Neural cell (in vitro differentiated cells): Measurements from ENCODE around the gene FYN. TPM values are rescaled to one million over a fixed set of nuclear protein-coding genes. Genes with fewer than 3 reads are reported as not detected.

ENCODE experiments used
- H2AFZ ChIP-seq: fragments of 200-600, 300-800 bp; sonication (generic), shearing (Covaris generic); 2 replicates; pipeline ENCODE4 v1.6.0; 2014; ENCODE audit warnings: low read depth, mild to moderate bottlenecking, antibody characterized with exemption, low read length, moderate library complexity
- H3F3A ChIP-seq: fragments of 200-600 bp; shearing (Covaris generic); 2 replicates; pipeline ENCODE4 v1.6.1; 2016; ENCODE audit warnings: mild to moderate bottlenecking, moderate library complexity, mixed read lengths, antibody characterized with exemption, low read length; ENCODE audit not compliant: insufficient read depth, poor library complexity, severe bottlenecking
- H3K27ac ChIP-seq: fragments of 200-600, 300-800 bp; sonication (generic), shearing (Covaris generic); 2 replicates; pipeline ENCODE4 v1.5.1; 2014; ENCODE audit warnings: mild to moderate bottlenecking, low read length, moderate library complexity
- H3K27me3 ChIP-seq: fragments of 300-800, 200-600 bp; sonication (generic), shearing (Covaris generic); 2 replicates; pipeline ENCODE4 v1.6.0; 2014; ENCODE audit warnings: mild to moderate bottlenecking, low read depth, low read length, moderate library complexity; ENCODE audit not compliant: insufficient read depth
- H3K36me3 ChIP-seq: fragments of 300-800, 200-600 bp; sonication (generic), shearing (Covaris generic); 2 replicates; pipeline ENCODE4 v1.5.1; 2014; ENCODE audit warnings: mild to moderate bottlenecking, antibody characterized with exemption, low read length, moderate library complexity; ENCODE audit not compliant: insufficient read depth
- H3K4me2 ChIP-seq: fragments of 300-800, 200-600 bp; sonication (generic), shearing (Covaris generic); 2 replicates; pipeline ENCODE4 v1.6.0; 2014; ENCODE audit warnings: mild to moderate bottlenecking, low read length
- H3K4me3 ChIP-seq: fragments of 300-800, 200-600 bp; sonication (generic), shearing (Covaris generic); 2 replicates; pipeline ENCODE4 v1.5.1; 2014; ENCODE audit warnings: mild to moderate bottlenecking, low read length, moderate library complexity
- H3K79me2 ChIP-seq: fragments of 200-600 bp; shearing (Covaris generic); replicated peaks from 2 replicates; pipeline ENCODE4 v1.6.0; 2014; ENCODE audit warnings: mild to moderate bottlenecking, low read length, moderate library complexity; ENCODE audit not compliant: insufficient read depth
- H3K9ac ChIP-seq: fragments of 300-800, 200-600 bp; sonication (generic), shearing (Covaris generic); 2 replicates; pipeline ENCODE4 v1.6.1; 2016; ENCODE audit warnings: mild to moderate bottlenecking, low read length, mixed read lengths
- H3K9me2 ChIP-seq: fragments of 200-600 bp; shearing (Covaris generic); 2 replicates; pipeline ENCODE4 v1.6.1; 2016; ENCODE audit warnings: mild to moderate bottlenecking, low read length, mixed read lengths; ENCODE audit not compliant: insufficient read depth
- H3K9me3 ChIP-seq: fragments of 200-600, 300-800 bp; sonication (generic), shearing (Covaris generic); 2 replicates; pipeline ENCODE4 v1.6.1; 2016; ENCODE audit warnings: mild to moderate bottlenecking, mixed run types, low read length, moderate library complexity, mixed read lengths
- H4K20me1 ChIP-seq: fragments of 200-600 bp; shearing (Covaris generic); 2 replicates; pipeline ENCODE4 v1.6.1; 2016; ENCODE audit warnings: mild to moderate bottlenecking, mixed run types; ENCODE audit not compliant: insufficient read depth
- EP300 ChIP-seq: fragments of 450-650 bp; conservative IDR thresholded peaks from 2 replicates; pipeline ENCODE4 v1.6.1; 2014; ENCODE audit warnings: antibody characterized with exemption, mild to moderate bottlenecking, moderate library complexity; ENCODE audit not compliant: poor library complexity, severe bottlenecking
- EZH2 ChIP-seq: fragments of 200-600, 300-800 bp; shearing (Covaris generic), sonication (generic); IDR thresholded peaks from 2 replicates; pipeline ENCODE4 v1.6.1; 2014; ENCODE audit warnings: antibody characterized with exemption, low read length, borderline replicate concordance, mild to moderate bottlenecking; ENCODE audit not compliant: insufficient read depth, poor library complexity, severe bottlenecking
- MXI1 ChIP-seq: fragments of 450-650 bp; conservative IDR thresholded peaks from 2 replicates; pipeline ENCODE4 v1.6.1; 2014; ENCODE audit warnings: antibody characterized with exemption, mild to moderate bottlenecking; ENCODE audit not compliant: poor library complexity, severe bottlenecking
- POLR2AphosphoS5 ChIP-seq: IDR thresholded peaks from 2 replicates; pipeline ENCODE4 v1.6.1; 2012
- RAD21 ChIP-seq: fragments of 450-650 bp; conservative IDR thresholded peaks from 2 replicates; pipeline ENCODE4 v1.6.1; 2014; ENCODE audit warnings: antibody characterized with exemption, mild to moderate bottlenecking, moderate library complexity
- REST ChIP-seq: IDR thresholded peaks from 2 replicates; pipeline ENCODE4 v1.6.1; 2012; ENCODE audit warnings: borderline replicate concordance
- SMC3 ChIP-seq: fragments of 450-650 bp; conservative IDR thresholded peaks from 2 replicates; pipeline ENCODE4 v1.6.1; 2014; ENCODE audit warnings: antibody characterized with exemption, mild to moderate bottlenecking, moderate library complexity; ENCODE audit not compliant: poor library complexity
- TAF1 ChIP-seq: IDR thresholded peaks from 2 replicates; pipeline ENCODE4 v1.6.1; 2012; ENCODE audit warnings: low read depth
- polyA plus RNA-seq: library from polyadenylated mRNA; depleted of rRNA; stranded (reverse); fragments of >200 nt; gene quantifications from 2 replicates; pipeline ENCODE4 v1.2.3, GENCODE V29; 2014
- TF ChIP-seq, protein P1 (sequence below): fragments of 450-650 bp; IDR thresholded peaks from 2 replicates; pipeline ENCODE4 v1.5.1; 2014; ENCODE audit warnings: antibody characterized with exemption, mild to moderate bottlenecking, moderate library complexity; ENCODE audit not compliant: poor library complexity, severe bottlenecking

FYN gene
- polyA plus RNA-seq, 1 donor from 2014 or later = 277 TPM

GRCh38 chr6:111689946-111690345, 183.3 kb downstream of the FYN start:
- TF ChIP-seq SMC3 = no peak
- no peak for TF ChIP-seq REST
- TF ChIP-seq, protein P1, sequence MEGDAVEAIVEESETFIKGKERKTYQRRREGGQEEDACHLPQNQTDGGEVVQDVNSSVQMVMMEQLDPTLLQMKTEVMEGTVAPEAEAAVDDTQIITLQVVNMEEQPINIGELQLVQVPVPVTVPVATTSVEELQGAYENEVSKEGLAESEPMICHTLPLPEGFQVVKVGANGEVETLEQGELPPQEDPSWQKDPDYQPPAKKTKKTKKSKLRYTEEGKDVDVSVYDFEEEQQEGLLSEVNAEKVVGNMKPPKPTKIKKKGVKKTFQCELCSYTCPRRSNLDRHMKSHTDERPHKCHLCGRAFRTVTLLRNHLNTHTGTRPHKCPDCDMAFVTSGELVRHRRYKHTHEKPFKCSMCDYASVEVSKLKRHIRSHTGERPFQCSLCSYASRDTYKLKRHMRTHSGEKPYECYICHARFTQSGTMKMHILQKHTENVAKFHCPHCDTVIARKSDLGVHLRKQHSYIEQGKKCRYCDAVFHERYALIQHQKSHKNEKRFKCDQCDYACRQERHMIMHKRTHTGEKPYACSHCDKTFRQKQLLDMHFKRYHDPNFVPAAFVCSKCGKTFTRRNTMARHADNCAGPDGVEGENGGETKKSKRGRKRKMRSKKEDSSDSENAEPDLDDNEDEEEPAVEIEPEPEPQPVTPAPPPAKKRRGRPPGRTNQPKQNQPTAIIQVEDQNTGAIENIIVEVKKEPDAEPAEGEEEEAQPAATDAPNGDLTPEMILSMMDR = no peak
- TF ChIP-seq POLR2AphosphoS5 = no peak
- TF ChIP-seq EP300 = no peak
- no peak for TF ChIP-seq RAD21
- no peak for TF ChIP-seq EZH2
- no peak for TF ChIP-seq MXI1
- no peak for TF ChIP-seq TAF1
- Histone ChIP-seq H3K9me2 (no peaks in the 10 kb centered on the region), H3K79me2 (no peaks in the 10 kb centered on the region), H3K27ac (no peak overlapping the region), H3K36me3 (peaks cover 14% of the 10 kb centered on the region), H3K4me2 (no peak overlapping the region), H3K9ac (no peak overlapping the region), H4K20me1 (no peaks in the 10 kb centered on the region), H3K27me3 (no peaks in the 10 kb centered on the region), H2AFZ (no peak overlapping the region), H3K9me3 (no peaks in the 10 kb centered on the region), H3K4me3 (no peak overlapping the region), H3F3A (peaks cover 13% of the 10 kb centered on the region)

GRCh38 chr6:111689419-111689818, 183.8 kb downstream of the FYN start:
- Histone ChIP-seq H3K4me2 (no peak overlapping the region), H2AFZ (no peak overlapping the region), H3K79me2 (no peaks in the 10 kb centered on the region), H3K27me3 (no peaks in the 10 kb centered on the region), H3K27ac (no peak overlapping the region), H3K9me2 (no peaks in the 10 kb centered on the region), H4K20me1 (no peaks in the 10 kb centered on the region), H3K9ac (no peak overlapping the region), H3F3A (peaks cover 13% of the 10 kb centered on the region), H3K9me3 (no peaks in the 10 kb centered on the region), H3K4me3 (no peak overlapping the region), H3K36me3 (peaks cover 16% of the 10 kb centered on the region)
- TF ChIP-seq, protein P1 = no peak
- no peak for TF ChIP-seq RAD21
- TF ChIP-seq SMC3 = no peak
- no peak for TF ChIP-seq POLR2AphosphoS5
- no peak for TF ChIP-seq EP300
- no peak for TF ChIP-seq TAF1
- no peak for TF ChIP-seq REST
- no peak for TF ChIP-seq MXI1
- TF ChIP-seq EZH2 = no peak
